Skin epidermis (tissue), 12 donors: ENCODE measurements around the gene EBF3.

Source experiments
- H3K27ac ChIP-seq, 21 experiments: fragments of 200-600 bp; sonication (generic) in 11 of 21; one replicate each; pipeline ENCODE4 v1.5.0; 2020; ENCODE audit warnings: mild to moderate bottlenecking in 3 of 21, inconsistent platforms in 2 of 21, moderate library complexity in 2 of 21
- H3K4me3 ChIP-seq, 7 experiments: fragments of 200-600 bp; sonication (generic) in 2 of 7; one replicate each; pipeline ENCODE4 v1.5.0; 2020; ENCODE audit warnings: inconsistent platforms in 2 of 7, mild to moderate bottlenecking in 2 of 7, moderate library complexity in 1 of 7

The EBF3 gene

DNA sequence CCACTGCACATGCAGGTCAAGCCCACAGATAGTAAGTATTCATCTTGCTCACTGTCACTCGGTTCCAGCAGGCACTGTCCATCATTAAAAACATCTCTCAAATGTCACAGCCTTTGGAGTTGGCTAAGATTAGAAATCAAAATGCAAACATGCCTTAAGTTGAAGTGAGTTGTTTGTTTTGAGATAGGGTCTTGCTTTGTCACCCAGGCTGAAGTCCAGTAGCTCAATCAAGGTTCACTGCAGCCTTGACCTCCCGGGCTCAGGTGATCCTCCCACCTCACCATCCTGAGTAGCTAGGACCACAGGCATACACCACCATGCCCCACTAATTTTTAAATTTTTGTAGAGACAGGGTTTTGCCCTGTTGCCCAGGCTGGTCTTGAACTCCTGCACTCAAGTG lies 98.1 kb downstream of the EBF3 start:
- Histone ChIP-seq H3K27ac (no peak overlapping the region), H3K4me3 (no peak overlapping the region)

DNA sequence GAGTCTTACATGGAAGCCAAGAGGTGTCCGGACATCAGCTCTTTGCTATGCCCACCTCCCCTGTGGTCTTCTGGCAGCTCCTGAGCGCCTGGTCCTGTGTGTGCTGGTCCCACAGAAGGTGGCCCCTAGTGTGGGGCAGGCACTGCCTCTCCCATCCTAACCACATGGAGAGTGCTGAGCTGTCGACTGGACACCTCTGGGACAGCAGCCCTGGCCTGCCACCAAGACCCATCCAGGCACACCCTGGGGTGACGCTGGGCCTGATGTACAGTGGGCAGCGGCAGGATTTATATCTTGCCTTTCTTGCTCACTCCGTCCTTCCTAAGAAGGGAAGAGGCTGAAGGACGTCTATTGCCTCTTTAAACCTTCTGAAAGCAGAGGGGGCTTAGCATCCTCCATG lies 98.7 kb downstream of the EBF3 start:
- H3K27ac ChIP-seq = no peak overlapping the region
- H3K4me3 ChIP-seq = no peak overlapping the region

DNA sequence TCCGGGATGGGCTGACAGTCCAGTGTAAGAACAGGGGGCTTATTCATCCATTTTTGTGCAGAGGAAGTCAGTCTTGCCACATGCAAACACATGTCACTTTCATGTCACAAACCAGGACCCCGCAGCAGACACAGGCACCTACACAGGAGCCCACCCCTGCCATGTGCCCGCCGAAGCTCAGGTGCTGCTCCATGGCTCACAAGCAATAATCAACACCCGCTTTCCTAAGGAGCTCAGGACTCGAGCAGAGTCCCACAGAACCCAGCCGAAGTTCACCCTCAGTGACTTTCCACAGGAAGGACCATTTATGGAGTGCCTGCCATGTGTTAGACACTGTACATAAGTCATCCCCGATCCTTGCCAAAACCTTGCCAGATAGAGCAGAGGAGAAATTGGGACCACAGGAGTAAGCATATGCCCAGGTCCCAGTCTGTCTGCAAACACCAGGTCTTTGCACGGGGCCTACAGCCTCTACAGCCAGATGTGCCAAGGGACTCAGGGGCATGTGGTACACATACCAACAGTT lies 99.4 kb downstream of the EBF3 start:
- Histone ChIP-seq H3K4me3 (no peak overlapping the region), H3K27ac (no peak overlapping the region)

DNA sequence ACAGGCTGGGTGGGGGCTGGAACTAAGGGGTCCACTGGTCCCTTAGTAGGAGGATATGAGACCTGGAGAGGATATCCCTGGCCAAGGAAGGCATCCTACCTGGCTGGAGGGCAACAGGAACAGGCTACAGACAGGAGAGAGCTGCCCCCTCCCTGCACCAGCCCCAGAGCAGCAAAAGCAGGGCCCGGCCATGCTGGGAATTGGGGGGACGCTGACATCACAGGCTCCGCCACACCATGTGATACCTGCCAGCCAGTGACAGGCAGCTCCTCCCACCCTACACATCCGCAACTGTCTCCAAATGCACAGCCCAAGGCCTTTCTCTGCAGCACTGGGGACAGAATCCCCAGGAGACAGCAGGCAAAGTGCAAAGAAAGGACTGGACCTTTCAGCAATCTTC lies 100.0 kb downstream of the EBF3 start:
- Histone ChIP-seq H3K27ac (no peak overlapping the region), H3K4me3 (no peak overlapping the region)

DNA sequence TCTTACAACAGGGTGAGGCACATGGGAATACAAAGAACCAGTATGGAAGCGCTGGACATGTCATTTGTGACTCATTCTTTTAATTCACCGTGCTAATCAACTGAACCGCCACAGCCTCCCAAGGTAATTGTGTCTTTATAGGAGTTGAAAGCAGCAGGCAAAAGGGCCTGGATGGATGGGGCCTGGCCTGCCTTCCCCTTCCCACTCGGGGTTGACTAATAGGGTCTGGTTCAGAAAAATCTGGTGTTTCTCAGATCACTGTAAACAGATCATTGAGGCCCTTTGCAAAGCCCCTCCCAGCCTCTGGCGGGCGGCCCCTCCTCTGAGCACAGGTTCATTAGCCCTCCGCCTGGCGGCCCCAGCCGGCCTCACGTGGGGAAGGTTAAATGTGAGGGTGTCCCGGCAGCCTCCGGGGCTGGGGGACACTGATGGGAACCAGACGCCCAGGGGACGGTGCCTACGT lies 100.8 kb downstream of the EBF3 start:
- Histone ChIP-seq H3K27ac (no peak overlapping the region), H3K4me3 (no peak overlapping the region)

DNA sequence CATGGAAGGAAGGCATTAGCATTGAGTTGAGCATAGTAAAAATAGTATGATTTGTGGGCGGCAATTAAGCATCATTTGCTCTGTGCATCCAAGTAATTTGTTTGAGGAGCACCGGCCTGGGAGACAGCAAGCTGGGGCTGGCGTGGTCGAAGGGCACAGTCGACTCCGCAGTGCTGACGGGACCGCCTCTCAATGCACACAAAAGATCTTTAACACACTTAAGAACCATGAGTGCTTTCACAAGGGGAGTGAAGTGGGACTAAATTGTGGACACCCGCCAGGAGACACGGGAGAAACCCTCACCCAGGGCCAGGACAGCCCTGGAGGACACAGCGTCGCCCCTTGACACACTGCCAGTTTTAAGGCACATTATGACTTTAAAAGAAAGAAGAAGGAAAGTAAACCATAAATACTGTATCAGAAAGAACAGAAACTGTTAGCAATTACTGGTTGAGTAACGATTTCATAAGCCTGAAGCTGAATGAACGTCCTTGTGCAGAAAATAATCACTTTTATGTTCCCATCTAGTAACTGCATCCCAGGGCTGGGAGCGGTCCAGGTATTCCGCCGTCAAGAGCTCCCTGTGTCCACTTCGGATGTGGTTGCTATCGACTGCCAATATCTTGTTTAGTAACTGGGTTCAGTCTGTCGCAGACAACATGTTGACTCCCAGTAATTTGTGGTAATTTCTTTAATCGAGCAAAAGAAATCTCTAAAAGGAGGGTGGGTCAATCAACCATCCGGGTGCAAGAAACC lies 102.1 kb downstream of the EBF3 start:
- H3K27ac ChIP-seq = no peak overlapping the region
- H3K4me3 ChIP-seq = no peak overlapping the region

DNA sequence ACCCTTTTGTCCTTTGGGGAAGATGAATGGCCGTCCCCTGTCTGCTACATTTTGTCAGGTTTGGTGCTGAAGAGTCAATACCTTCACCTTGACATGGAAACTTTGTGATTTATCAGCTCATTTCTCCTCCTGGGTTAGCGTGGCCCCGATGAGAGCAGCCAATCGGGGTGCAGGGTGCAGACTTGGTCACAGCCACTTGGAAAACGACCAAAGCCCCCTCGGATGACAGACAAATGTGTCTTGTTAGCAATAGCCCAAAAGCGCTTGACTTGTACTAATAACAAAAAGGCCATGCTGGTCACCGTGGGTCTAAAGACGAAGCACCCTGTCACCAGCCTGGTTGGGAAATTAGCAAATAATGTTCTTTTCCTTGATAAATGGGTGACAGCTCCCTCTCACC lies 103.7 kb downstream of the EBF3 start:
- no peak overlapping the region for H3K27ac ChIP-seq
- H3K4me3 ChIP-seq = no peak overlapping the region

DNA sequence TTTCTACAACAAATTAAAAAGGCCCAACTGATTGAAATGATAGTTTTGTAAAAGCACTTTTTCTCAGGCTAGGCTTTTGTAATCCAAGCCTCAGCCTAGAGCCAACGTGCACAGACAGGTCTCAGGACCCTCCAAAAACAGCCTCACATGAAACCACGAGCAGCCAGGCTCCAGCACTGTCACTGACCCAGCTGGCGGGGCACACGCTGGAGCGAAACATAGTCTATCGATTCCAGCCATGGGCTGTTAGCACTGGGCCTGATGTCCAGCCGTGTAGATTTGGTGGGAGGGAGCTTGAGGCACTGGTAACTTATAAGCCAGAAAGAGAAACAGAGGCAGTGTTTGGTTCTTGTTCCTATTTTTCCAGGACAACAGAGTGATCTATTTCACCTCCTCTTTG lies 104.5 kb downstream of the EBF3 start:
- H3K27ac ChIP-seq = no peak overlapping the region
- no peak overlapping the region for H3K4me3 ChIP-seq

DNA sequence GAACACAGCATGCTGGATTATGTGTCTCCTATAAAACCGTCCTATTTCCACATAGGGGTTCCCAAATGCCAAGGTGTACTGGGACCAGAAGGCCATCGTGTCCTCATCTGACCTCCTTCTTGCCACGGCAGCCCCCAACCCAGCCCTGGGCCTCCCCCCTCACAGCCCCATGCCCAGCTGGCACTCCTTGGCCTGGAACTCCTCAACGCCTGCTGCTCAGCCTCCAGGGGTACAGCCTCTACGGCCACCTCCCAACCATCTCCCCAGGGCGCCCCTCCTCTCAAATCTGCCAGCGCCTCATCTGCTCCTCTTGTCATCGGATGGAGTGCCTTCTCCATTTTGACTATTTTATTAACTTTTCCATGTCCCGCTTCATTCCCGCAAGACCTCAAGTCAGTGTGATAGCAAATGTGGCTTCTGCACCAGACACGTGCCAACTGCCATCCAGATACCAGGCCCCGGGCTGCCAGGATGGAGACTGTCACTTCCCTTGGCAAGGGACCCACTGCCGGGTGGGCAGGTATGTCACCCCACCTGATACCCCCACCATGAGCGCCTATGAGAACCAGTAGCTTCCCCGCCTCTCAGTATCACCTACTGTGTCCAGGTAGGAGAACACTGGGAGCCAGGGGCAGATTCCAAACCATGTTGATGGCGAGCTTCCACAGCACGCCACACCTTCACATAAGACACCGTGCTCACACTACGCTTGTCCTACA lies 106.7 kb downstream of the EBF3 start:
- H3K4me3 ChIP-seq = no peak overlapping the region
- no peak overlapping the region for H3K27ac ChIP-seq

DNA sequence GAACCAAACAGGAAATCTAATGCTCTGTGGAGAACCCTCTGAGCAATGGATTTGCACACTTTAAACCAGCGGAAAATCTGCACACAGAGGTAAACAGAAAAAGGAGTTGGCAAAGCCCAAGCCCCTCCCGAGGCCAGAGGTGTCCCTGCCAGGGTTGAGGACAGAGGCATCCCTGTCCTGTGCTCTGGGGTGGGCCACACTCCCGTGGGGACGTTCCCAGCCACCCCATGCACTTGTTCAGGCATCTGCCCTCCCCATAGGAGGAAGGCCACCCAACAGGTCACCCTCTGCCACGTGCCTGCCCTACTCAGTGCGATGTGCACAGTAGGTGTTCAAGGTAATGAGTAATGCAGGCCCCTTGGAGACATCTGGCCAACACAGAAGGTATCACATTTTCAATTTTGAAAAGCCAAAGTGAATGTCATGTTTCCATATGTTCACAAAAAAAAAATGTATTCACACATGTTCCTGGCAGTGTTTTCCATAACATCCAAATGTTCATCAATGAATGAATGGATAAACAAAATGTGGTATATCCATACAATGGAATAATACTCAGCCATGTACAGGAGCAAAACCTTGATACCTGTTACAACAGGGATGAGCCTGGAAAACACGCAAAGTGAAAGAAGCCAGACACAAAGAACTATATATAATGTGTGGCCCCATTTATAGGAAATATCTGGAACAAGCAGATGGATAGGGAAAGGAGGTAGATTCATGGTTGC lies 108.1 kb downstream of the EBF3 start:
- no peak overlapping the region for H3K27ac ChIP-seq
- no peak overlapping the region for H3K4me3 ChIP-seq

DNA sequence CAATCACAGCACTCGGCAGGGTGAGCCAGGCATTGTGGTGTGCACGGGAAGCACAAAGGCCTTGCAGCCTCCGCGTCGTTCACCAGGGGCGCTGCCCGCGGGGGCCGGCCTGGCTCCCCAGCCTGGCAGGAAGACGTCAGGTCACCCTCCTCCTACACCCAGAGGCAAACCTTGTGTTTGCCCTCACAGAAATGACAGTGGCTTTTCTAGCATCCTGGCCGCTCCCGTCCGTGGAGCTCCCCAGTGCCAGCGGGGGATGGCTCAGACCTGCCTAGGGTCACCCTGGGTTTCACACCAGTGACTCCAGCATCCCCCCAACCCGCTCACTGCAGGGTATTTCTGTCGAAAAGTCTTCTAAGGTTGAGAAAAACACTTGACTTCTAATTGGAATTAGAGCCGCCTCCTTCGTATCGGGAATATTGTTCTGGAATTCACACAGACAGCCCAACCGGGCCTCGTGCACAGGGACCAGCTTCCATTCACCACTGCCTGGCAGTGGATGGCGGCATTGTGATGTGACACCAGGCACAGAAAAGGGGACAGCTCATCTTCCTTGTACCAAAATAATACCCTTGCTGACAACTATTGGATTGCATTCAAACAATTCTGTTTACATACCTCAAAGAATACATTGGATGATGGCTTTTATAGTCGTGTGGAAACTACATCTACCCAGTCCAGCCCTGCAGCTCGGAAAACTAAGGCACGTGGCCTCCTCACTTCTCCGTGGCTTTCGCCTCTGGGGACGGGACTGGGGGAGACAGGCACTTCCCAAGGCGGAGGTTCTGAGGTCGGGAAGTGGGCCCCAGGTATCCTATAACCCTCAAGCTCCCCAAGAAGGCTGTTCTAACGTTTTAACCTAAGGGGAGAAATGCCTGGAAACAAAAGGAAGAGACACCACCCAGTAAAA lies 109.0 kb downstream of the EBF3 start:
- Histone ChIP-seq H3K27ac (no peak overlapping the region), H3K4me3 (no peak overlapping the region)

DNA sequence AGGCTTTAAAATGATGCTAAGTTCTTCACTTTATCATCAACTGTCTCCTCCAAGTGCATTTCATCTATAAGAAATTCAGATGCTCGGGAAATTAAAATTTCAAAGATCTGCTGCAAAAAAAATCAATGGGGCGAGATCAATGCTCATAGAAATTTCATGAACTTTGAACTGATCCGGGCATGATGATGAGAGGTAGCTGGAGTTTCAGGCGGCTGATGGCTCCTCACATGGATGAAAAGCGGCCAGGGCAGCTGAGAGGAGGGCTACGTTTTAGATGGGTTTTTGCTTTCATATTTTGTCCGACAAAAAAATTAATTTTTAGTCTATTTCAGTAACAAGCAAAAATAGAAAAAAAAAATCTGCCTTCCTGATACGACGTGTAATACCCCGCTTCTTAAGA lies 109.9 kb downstream of the EBF3 start:
- Histone ChIP-seq H3K27ac (no peak overlapping the region), H3K4me3 (no peak overlapping the region)

DNA sequence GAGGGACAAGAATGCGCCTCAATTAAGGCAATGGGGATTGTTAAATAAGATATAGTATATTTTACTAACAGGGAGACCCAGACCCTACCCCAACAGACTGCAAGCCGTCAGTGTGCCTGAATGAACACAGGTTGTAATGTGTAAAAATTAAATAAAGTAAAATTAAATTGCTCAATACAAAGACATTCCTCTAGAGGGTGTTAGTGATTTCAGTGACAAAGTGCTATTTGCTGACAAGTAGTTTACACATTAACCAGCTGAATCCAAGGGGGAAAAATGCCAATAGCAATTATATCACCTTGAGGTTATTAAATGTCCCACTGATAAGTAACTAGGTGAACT lies 110.5 kb downstream of the EBF3 start:
- H3K4me3 ChIP-seq = no peak overlapping the region
- no peak overlapping the region for H3K27ac ChIP-seq

DNA sequence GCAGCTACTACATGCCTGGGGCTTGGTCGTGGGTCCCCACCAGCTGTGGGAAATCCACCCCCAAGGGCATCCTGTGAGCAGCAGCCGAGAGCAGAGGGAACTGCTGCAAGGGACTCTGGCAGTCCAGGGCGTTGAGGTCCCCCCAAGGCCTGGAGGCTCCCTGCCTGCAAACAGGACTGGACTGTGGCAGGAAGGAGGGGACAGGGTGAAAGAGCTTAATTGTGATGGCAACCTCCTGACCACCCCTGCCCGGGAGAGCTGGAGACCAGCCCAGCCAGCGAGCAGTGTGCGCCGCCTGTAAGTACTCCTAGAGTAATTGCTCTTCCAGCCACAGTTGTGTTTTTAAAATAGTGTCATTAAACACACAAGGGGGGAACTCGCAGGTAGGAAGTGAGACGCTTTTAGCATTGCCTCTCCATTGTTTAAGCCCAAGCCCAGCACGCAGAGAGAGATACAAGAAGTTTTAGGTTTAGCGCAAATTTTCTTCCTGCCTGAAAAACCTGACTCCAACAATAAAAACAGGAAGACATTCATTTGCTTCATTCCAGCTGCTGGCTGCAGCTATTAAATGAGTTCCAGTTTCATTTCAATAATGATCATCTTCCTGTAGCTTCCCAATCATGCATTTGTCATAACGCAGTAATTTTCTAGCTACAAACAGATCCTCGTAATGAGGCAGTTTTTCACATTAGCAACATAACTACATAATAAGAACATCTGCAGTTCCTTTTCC lies 111.1 kb downstream of the EBF3 start:
- H3K4me3 ChIP-seq = no peak overlapping the region
- peak overlapping the region in 1 of 21 experiments; percentile 44 for H3K27ac ChIP-seq

DNA sequence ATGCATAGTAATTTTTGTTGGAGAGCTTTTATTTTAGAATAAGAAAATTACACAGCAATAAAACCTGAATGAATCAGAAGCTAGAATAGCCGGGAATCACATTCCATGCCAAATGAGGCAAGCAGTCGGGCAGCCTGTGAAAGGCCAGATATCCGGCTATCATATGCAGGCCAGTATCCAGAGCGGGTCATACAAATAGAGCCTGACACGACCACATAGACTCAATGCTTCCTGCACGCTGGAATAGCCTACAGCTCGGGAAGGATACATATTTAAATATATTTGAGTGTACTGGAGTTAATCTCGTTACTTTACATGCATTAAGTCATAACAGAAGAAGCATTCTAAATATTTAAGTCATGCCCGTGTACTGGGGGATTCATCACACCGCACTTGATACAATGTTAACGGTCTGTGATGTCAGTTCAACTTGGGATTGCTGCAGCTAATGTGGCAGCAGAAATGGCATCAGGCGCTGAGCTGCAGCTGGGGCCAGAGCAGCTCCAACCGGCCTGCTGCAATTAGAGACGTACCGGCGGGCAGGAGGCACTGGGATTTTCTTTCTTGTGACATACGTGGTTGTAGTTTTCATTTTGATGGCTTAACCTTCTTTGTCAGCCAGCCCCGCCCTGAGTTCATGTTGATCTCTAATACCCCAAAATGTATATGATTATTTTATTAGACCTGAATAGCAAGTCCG lies 112.0 kb downstream of the EBF3 start:
- H3K4me3 ChIP-seq = no peak overlapping the region
- H3K27ac ChIP-seq = no peak overlapping the region

DNA sequence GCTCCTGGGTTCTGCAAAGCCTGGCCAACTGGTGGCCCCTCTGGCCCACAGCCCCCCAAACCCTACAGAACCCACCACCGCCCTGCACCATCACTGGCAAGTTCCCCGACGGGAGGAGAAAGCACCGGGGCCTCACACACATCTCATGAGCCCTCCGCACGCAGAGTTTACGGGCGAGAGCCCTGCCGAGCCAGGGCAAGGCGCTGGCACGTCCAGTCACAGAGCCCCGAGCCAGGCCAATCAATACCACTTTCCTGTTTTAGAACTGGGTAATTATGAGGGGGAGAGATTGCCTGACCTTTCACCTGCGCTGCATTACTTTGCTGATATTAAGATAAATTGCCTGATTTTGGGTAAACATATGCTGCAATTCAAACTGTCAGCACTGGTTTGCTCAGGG lies 113.3 kb downstream of the EBF3 start:
- Histone ChIP-seq H3K27ac (no peak overlapping the region), H3K4me3 (no peak overlapping the region)

DNA sequence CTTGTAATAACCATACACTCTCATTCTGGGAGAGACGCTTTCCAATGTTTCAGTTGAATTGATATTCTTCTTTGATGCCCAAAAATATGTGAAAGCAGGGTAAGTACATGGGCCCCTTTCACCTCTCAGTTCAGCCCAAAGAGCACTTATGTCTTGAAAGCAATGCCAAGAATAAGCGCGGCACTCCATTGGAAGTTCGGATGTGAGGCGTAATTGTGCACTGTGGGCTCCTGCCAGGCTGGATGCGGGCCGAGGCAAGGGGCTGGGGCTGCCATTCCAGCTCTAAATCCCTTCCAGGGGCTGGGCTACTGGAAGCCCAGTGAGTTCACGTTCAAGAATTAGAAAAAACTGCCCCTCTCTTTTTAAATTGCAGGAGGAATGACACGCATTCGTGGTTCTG lies 113.8 kb downstream of the EBF3 start:
- H3K27ac ChIP-seq = no peak overlapping the region
- H3K4me3 ChIP-seq = no peak overlapping the region

DNA sequence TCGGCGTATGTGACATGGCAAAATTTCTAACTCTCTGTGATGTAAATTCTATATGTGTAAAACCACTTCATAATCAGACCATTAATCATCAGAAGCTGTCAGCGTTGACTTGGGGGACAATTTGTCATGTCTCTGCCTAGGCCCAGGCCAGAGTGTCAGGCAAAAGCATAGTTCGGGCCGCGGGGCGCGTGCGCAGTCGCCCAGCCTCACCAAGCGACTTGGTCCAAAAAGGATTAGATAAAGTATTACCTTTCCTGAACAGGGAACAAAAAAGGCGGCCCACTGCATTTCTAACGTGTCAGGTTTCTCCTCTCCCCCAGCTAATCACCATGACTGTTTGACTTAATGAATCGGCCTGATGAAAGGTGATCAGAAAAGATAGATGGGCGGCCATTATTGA lies 114.2 kb downstream of the EBF3 start:
- Histone ChIP-seq H3K27ac (no peak overlapping the region), H3K4me3 (no peak overlapping the region)

DNA sequence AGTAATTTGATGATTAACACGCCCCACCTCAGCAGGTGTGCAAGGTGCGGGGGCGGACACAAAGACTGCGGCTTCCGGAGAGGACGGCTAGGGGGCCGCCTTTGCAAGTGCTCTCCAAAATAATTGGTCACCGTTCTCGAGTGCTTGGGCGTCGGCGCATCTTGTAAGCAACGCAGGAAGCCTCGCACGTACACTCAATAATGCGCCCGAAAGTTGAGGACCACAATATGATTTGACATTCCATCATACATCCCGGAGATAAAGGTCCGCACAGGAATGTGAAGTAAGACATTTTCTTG lies 114.7 kb downstream of the EBF3 start:
- Histone ChIP-seq H3K27ac (no peak overlapping the region), H3K4me3 (no peak overlapping the region)
